SJSA1 (cell line): ENCODE data around the gene CD40LG. TPM values are rescaled to one million over a fixed set of nuclear protein-coding genes. Genes with fewer than 3 reads are reported as not detected.

Source experiments
- DNase-seq, 2 experiments: peaks; one replicate each; pipeline ENCODE4 v3.0.0-alpha.2; 2015 to 2020; ENCODE audit warnings: low spot score in 2 of 2, low read depth in 1 of 2
- H3K27ac ChIP-seq: fragments of 250-450 bp; sonication (Bioruptor Pico); 2 replicates; pipeline ENCODE4 v1.5.1; 2020; ENCODE audit warnings: mild to moderate bottlenecking, moderate library complexity
- H3K27me3 ChIP-seq: fragments of 250-450 bp; sonication (Bioruptor Pico); replicated peaks from 2 replicates; pipeline ENCODE4 v1.5.1; 2020; ENCODE audit warnings: mild to moderate bottlenecking, moderate library complexity
- H3K36me3 ChIP-seq: fragments of 250-450 bp; sonication (Bioruptor Pico); 2 replicates; pipeline ENCODE4 v1.5.1; 2020; ENCODE audit warnings: mild to moderate bottlenecking
- H3K4me1 ChIP-seq: fragments of 250-450 bp; sonication (Bioruptor Pico); replicated peaks from 2 replicates; pipeline ENCODE4 v1.6.1; 2021; ENCODE audit warnings: mild to moderate bottlenecking
- H3K4me3 ChIP-seq: fragments of 250-450 bp; sonication (Bioruptor Pico); 2 replicates; pipeline ENCODE4 v1.5.1; 2020; ENCODE audit warnings: mild to moderate bottlenecking
- H3K9me3 ChIP-seq: fragments of 250-450 bp; sonication (Bioruptor Pico); replicated peaks from 2 replicates; pipeline ENCODE4 v1.5.1; 2020; ENCODE audit warnings: mild to moderate bottlenecking
- total RNA-seq: library from RNA; depleted of rRNA; stranded (reverse); fragments of >200 nt; shearing (Covaris generic); gene quantifications from 2 replicates; pipeline ENCODE4 v1.2.3, GENCODE V29; 2014

CD40LG gene
- total RNA-seq, 1 experiment from 2014 or later: not detected

DNA sequence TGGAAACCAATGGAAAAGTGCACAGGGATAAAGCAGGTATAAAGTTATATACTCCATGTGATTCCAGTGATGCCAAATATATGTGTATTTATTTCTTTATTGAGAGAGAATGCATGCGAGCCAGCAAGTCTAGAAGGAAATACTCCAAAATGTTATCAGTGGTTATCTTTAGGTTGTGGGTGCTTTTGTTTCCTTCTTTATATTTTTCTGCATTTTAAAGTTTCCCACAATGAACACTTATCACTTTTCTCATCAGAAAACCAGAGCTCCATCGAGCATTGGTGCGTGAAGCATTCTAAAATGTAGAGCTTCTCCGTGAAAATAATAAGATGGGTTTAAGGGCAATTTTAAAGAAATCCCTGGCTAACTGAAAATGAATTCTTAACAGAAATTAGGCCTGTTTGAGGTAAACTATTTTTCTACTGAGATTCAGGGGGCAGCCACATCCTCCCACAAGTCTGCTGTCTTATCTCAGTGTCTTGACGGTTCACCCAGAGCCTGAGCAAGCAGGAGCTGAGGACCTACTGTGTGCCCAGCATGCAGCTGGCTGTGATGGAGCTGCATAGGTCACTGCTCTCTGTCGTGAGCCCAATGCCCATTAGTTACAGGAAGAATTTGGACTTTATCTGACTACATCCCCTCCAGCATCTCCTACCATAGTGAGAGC, 18.7 kb upstream of the CD40LG start:
- Histone ChIP-seq H3K9me3 (no peaks in the 10 kb centered on the region), H3K27me3 (no peaks in the 10 kb centered on the region), H3K4me1 (no peaks in the 10 kb centered on the region), H3K4me3 (no peak overlapping the region), H3K36me3 (no peaks in the 10 kb centered on the region), H3K27ac (no peak overlapping the region)
- DNase-seq: no peak

DNA sequence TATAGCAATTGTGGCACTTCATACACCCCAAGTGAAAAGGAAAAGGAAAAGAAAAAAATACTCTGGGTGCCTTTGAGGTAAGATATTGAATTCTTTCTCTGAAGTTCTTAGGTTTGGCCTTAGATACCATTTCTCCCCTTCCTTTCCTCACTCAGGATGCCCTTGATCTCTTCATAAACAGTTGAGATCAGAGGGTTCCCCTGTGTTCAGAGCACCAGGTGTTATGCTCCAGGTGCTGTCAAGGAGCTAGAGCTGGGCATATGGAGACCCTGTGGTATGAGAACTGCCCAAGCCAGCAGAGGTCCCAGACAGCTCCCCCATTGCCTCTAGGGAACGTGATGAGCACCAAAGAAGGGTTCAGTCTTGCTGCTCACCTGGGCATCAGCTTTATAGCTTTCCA, 17.1 kb upstream of the CD40LG start:
- Histone ChIP-seq H3K9me3 (no peaks in the 10 kb centered on the region), H3K27me3 (no peaks in the 10 kb centered on the region), H3K27ac (no peak overlapping the region), H3K4me1 (no peaks in the 10 kb centered on the region), H3K4me3 (no peak overlapping the region), H3K36me3 (no peaks in the 10 kb centered on the region)
- no peak for DNase-seq

DNA sequence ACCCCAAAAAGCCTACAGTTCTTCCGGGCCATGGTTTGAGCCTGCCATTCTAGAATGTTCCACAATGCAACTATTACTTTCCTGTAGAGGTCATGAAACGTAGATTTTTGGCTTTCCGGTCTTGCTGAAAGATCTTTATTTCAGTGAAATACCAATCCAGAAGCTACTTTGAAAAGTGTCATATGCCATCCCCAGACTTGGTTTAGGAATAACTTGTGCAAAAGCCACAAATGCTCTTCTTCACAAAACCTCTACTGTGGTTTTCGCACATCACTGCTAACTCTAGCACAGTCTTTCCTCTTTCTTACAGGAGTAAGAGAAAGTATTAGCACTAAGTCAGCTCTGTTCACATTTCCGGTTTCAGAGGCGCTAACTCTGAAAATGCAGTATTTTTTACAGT, 12.7 kb upstream of the CD40LG start:
- H3K4me3 ChIP-seq: no peak overlapping the region
- no peaks in the 10 kb centered on the region for H3K4me1 ChIP-seq
- no peak overlapping the region for H3K27ac ChIP-seq
- H3K27me3 ChIP-seq: no peaks in the 10 kb centered on the region
- no peak for DNase-seq
- H3K36me3 ChIP-seq: no peaks in the 10 kb centered on the region
- no peaks in the 10 kb centered on the region for H3K9me3 ChIP-seq

DNA sequence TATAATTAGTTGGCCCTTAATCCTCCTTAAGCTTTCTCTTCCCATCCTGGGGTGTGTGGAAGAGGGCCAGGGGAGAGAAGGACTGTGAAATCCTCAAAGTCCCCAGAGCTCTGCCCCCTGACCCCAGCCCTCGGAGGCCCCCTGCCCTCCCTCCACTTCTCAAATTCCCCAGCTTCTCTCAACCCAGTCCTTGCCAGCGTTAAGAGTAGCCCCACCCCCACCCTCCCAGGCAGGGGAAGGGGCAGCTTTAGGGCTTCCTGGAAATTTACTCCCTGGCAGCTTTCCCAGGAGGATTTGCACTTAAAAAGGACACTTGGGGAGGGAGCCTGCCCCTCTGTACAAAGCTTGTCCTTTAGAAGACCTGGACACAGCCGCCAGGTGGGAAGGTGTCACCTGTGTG, 11.8 kb upstream of the CD40LG start:
- no peak for DNase-seq
- no peaks in the 10 kb centered on the region for H3K9me3 ChIP-seq

DNA sequence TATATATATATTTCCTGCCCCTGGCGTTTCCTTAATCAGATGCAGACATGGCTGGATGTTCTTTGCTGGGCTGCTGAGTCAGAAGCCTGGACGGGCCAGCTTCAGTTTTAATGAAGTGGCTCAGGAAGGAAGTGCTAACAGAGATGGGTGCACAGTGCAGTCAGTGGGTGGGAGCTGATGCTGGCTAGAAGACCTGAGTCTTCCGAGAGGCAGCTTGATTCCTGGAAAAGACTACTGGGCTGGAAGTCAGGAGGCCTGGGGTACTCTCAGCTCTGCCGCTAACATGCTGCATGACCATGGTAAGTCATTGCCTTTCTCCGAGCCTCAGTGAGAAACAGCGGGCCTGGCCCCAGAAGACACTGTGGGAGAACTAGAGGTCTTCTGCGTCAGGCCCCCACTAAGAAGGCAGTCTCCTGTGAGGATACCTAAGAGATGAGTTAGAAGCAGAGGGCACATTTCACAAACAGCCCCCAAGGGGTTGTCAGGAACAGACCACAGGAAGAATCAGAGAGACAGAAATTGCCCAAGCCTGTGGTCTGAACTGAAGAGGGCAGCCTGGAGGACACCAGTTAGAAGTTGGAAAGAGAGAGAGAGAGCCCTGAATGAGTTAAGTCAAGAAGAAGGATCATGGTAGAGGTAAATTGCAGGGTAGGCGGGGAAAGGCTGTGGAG, 8.3 kb upstream of the CD40LG start:
- H3K4me1 ChIP-seq: no peaks in the 10 kb centered on the region
- no peak overlapping the region for H3K4me3 ChIP-seq
- no peaks in the 10 kb centered on the region for H3K27me3 ChIP-seq
- no peak for DNase-seq
- H3K27ac ChIP-seq: no peak overlapping the region
- no peaks in the 10 kb centered on the region for H3K36me3 ChIP-seq
- H3K9me3 ChIP-seq: no peaks in the 10 kb centered on the region

More for the DNA sequence above, 11.8 kb upstream of the CD40LG start:
- Histone ChIP-seq H3K36me3 (no peaks in the 10 kb centered on the region), H3K4me3 (no peak overlapping the region), H3K27me3 (no peaks in the 10 kb centered on the region), H3K4me1 (no peaks in the 10 kb centered on the region), H3K27ac (no peak overlapping the region)

DNA sequence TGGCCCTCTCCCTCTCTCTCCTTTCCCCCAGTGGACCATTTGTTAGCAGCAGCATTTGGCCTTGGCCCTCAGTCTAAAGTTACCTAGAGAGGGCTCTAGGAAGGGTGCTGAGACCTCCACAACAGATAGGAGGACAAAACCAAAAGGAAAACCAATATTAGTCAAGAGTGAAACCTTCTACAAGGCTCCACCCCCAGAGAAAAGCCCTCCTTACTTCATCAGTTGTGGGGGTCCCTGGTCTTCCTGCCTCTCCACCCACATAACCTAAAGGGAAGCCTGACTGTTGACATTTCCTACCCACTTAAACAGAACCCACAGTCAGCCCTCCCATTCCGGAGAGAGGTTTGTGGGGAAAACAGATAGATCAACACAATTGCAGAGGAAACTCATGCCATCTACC, 4.7 kb upstream of the CD40LG start:
- DNase-seq: no peak
- no peak overlapping the region for H3K27ac ChIP-seq
- no peaks in the 10 kb centered on the region for H3K9me3 ChIP-seq
- H3K27me3 ChIP-seq: no peaks in the 10 kb centered on the region
- no peak overlapping the region for H3K4me3 ChIP-seq
- H3K36me3 ChIP-seq: no peaks in the 10 kb centered on the region
- no peaks in the 10 kb centered on the region for H3K4me1 ChIP-seq

DNA sequence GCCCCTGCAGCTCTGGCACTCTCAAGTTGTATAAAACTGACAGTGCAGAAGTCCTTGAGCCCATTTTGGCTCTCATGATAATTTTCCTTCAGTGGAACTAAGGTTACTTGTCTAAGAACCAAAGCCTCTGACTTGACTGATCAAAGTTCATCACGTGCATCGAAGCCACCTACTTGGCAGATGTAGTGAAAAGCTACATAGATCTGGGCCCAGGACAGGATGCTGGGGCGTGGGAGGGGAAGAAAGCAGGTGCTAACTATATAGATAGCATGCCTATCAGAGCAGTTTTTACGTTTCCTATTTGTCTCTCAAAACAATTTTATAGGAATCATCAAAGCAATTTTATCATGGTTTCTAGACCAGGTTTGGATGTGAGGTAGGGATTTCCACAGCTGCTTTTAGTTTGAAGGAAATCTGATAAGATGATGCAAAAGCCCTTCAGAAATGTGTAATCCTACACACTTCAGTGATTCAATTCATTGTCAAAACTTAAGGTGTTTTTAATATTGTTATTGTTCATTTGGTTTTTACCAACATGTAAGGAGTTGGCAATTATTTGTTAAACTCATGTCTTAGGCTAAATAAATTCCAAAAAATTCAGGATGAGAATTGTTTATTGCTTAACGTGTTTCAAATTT, 1.2 kb upstream of the CD40LG start:
- Histone ChIP-seq H3K9me3 (no peaks in the 10 kb centered on the region), H3K27me3 (no peaks in the 10 kb centered on the region), H3K4me3 (no peak overlapping the region), H3K4me1 (no peaks in the 10 kb centered on the region), H3K36me3 (no peaks in the 10 kb centered on the region), H3K27ac (no peak overlapping the region)
- no peak for DNase-seq

DNA sequence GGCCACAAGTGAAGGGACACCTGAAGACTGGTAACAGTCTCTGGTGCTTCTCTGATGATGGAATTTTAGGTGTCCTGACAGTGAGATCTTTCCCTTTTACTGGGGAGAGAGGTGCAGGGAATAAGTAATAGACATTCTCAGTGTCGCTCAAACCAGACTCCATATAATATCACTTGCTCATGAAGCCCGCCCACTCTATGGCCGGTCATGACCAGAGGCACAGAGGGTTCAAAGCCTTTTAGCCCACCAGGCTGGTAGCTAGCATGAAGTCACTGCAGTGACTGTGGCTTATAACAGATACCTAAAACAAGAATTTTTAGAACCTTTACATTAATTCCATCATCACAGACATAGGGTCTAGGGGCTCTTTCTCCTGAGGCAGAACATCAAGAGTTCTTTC, 2.9 kb downstream of the CD40LG start:
- no peaks in the 10 kb centered on the region for H3K9me3 ChIP-seq
- H3K36me3 ChIP-seq: no peaks in the 10 kb centered on the region
- H3K27ac ChIP-seq: no peak overlapping the region
- no peaks in the 10 kb centered on the region for H3K4me1 ChIP-seq
- DNase-seq: no peak
- no peak overlapping the region for H3K4me3 ChIP-seq
- no peaks in the 10 kb centered on the region for H3K27me3 ChIP-seq

DNA sequence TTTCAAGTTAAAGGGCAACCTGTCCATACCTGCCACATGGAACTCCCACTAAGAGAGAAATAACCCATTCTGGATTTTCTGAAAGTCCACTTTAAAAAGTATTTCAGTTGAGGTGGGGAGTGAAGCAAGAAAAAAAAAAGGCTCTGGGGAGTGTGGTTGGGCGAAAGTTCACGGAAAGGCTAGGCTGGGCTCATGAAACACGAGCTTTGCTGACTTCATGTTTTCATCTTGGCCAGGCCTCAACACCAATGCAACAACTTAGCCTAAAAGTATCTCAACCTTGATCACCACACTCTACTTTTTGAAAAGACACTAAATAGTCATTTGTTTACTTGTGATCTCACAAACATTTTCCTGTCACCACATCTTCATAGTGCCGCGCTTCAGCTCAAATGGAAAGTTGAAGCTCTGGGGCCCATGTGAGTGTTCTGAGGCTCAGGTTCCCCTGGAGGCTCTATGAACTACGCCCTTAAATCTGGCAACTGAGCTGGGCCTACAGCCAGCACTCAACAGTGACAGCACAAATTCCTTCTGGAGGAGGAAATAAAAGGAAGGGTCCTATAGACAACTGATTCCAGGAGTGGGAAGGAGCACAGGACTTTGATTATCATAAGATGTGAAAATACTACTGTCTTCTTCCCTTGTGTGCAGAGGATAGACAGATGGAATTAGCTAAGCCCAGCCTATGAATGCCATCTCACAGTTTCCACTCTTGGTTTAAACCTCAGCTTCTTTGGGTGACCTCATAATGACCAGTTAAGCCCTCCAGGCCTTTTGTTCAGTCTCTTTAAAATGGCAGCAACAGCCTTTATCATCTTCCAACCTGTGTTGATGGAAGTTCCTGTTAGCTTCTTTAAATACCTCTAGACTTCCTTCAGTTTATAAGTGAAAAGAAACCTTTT, 5.1 kb downstream of the CD40LG start:
- H3K36me3 ChIP-seq: no peaks in the 10 kb centered on the region
- H3K4me1 ChIP-seq: no peaks in the 10 kb centered on the region
- H3K27me3 ChIP-seq: no peaks in the 10 kb centered on the region
- H3K9me3 ChIP-seq: no peaks in the 10 kb centered on the region
- H3K4me3 ChIP-seq: no peak overlapping the region
- DNase-seq: no peak
- no peak overlapping the region for H3K27ac ChIP-seq

DNA sequence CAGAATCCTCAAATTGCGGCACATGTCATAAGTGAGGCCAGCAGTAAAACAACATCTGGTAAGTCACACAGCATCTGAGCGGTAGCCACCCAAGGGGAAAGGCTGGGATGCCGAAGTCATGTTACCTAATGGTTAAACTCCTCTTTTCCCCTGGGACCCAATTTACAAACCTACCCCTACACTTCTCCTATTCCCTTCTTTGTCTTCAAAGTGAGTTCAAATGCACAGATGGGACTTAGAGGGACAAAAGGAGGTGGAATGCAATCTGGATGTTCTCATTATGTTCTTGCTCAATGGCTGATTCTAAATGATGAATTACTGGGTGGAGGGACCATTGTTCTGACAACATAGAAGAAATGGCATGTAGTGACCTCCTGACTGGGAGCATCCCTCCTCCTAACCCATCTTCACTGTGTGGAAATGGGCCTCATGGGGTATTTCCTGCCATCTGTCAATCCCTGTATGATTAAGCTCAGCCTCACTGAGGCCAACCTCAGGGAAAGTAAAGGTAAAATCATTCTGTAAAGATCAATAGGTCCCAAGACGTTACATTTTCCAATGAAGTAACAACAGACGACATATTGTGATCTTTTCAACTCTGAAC, 8.5 kb downstream of the CD40LG start:
- Histone ChIP-seq H3K4me1 (no peaks in the 10 kb centered on the region), H3K9me3 (no peaks in the 10 kb centered on the region), H3K27ac (no peak overlapping the region), H3K4me3 (no peak overlapping the region), H3K36me3 (no peaks in the 10 kb centered on the region), H3K27me3 (no peaks in the 10 kb centered on the region)
- DNase-seq: no peak

DNA sequence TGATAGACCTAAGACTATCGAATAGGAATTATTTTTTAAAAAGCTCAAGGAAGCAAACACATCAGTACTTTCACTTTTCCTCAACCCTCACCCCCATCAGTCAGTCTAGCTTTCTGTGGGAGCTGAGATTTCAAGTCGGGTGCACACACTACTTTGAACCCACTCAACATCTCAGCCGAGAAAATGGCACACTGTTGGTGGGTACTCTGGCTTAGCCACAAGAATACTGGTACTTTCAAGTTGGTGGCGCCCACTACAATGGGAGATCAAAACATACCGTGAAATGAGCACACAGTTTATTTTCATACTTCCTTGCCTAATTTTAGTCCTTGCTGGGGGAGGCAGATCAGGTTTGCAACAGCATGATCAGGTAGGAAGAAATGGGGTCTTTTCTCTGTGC, 10.2 kb downstream of the CD40LG start:
- Histone ChIP-seq H3K27ac (no peak overlapping the region), H3K4me1 (no peaks in the 10 kb centered on the region), H3K27me3 (no peaks in the 10 kb centered on the region), H3K9me3 (no peaks in the 10 kb centered on the region), H3K36me3 (no peaks in the 10 kb centered on the region), H3K4me3 (no peak overlapping the region)
- DNase-seq: no peak

DNA sequence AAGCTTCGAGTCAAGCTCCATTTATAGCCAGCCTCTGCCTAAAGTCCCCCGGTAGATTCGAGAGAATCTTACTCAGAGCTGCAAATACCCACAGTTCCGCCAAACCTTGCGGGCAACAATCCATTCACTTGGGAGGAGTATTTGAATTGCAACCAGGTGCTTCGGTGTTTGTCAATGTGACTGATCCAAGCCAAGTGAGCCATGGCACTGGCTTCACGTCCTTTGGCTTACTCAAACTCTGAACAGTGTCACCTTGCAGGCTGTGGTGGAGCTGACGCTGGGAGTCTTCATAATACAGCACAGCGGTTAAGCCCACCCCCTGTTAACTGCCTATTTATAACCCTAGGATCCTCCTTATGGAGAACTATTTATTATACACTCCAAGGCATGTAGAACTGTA, 11.2 kb downstream of the CD40LG start:
- no peak overlapping the region for H3K4me3 ChIP-seq
- no peaks in the 10 kb centered on the region for H3K9me3 ChIP-seq
- H3K36me3 ChIP-seq: no peaks in the 10 kb centered on the region
- H3K27me3 ChIP-seq: no peaks in the 10 kb centered on the region
- no peak overlapping the region for H3K27ac ChIP-seq
- H3K4me1 ChIP-seq: no peaks in the 10 kb centered on the region
- no peak for DNase-seq

DNA sequence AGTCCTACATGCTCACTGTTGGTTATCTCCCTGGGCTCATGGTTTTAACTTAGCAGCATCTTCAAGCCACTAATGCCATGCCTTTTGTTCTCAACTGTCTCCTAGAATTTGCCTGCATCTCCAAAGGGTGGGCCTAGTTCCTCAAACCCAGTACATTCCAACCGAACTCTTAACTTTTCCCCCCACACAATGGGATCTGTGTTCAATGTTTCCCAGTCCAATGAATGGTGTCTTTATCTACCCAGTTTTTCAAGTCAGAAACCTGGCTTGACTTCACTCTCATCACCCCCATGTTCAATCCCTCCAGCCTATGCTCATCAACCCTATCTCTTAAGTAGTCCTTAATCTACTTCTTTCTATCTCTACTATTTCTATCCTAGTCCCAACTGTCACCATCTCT, 12.9 kb downstream of the CD40LG start:
- Histone ChIP-seq H3K27me3 (no peaks in the 10 kb centered on the region), H3K4me1 (no peaks in the 10 kb centered on the region), H3K4me3 (no peak overlapping the region), H3K36me3 (no peaks in the 10 kb centered on the region), H3K9me3 (no peaks in the 10 kb centered on the region), H3K27ac (no peak overlapping the region)
- DNase-seq: no peak
